ENCODE measurements around the gene HK3.
"Not testable (repeated sequence)": the region's sequence is repeated elsewhere in the genome, so short reads cannot be mapped to it uniquely, and the experiment has no call there.

The HK3 gene

DNA sequence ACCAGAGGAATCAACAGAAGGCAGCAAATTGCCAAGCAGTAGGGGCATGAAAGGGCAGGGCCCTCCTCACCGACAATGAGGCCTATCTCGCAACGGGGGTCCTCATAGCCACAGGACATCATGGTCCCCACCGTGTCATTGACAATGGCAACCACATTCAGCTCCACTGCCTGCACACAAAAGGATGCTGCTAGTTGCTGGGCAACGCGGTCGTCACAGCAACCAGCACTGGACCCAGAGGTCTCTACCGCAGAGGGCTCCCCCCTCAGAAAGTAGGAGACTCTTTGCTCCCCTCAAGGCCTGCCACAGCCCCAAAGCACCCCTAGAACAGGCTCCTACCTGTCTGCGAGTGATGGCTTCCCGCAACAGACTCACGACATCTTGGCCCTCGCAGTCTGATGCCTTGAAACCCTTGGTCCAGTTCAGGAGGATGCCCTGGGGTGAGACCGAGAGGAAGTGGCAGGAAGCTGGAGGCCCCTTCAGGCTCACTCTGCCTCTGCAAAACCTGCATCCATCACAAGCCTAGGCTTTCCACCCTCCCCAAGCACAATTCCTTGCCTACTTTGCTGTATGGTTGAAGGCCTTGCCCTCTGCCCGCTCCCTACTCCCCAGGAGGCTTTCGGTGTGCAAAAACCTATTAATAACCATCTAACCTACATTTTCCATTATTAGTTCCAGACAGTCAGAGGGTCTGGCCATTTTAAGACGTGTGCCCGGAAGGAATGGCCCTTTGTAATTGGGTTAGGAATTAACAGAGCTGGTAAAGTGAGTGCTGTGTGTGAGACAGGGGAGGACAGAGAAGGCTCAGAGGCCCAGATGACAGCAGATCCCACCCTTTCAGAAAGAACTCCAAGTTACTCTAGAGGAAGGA, 15.2 kb downstream of the HK3 start:
- DNase-seq (ENCODE audit: low spot score): no peak

DNA sequence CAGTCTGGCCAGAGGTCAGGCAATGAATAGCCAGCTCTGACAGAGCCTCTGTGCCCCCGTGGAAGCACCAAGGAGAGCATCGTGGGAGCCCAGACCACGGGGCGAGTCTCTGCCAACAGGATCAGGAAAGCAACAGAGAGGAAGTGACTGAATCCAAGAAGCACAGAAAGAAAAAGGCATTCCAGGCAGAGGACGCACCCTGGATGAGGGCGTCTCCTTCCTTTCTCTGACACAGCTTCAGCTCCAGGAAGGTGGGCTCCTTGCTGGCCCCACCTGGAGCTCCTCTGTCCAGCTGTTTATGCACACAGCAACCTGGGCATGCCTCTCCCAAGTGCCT, 16.6 kb downstream of the HK3 start:
- DNase-seq (ENCODE audit: low spot score): no peak

- DNase-seq (ENCODE audit: low spot score): no peak
These were observed 17.2 kb downstream of the HK3 start for GRCh38 chr5:176881816-176882566.

DNA sequence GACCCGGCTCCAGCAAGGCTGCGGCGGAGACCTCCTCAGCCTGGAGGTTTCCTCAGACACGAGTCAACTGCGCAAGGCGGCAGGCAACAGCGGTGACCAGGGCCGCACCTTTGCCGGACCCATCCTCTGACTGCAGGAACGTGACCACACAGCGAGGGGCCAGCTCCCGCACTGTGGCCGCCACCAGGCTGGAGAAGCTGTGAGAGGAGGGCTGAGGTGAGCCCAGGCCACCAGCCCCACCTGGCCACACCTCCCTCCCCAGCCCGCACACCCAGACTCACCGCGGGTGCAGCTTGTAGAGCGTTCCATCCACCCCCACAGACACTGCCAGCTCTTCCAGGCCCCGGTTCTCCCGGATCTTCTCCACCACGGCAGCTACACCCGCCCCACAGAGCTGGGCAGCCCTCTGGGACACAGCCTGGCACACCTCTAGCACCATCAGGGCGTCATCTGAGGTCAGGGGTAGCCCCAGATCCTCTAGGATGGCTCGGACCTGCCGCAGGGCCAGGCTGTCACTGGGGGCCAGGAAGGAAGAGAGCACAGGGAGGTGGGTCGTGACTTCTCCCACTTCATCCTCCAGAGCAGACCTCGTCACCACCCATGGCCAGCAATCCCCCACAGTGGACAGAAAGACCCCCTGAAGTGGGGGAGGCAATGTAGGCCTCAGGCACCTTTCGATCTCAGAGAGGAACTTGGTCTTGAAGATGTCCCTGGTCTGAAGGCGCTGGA, 18.0 kb downstream of the HK3 start:
- DNase-seq (ENCODE audit: low spot score): no peak

GRCh38 chr5:176880366-176881020, 18.7 kb downstream of the HK3 start:
- no peak for DNase-seq (ENCODE audit: low spot score)

GRCh38 chr5:176879663-176880361, 19.3 kb downstream of the HK3 start:
- DNase-seq (ENCODE audit: low spot score): no peak

DNA sequence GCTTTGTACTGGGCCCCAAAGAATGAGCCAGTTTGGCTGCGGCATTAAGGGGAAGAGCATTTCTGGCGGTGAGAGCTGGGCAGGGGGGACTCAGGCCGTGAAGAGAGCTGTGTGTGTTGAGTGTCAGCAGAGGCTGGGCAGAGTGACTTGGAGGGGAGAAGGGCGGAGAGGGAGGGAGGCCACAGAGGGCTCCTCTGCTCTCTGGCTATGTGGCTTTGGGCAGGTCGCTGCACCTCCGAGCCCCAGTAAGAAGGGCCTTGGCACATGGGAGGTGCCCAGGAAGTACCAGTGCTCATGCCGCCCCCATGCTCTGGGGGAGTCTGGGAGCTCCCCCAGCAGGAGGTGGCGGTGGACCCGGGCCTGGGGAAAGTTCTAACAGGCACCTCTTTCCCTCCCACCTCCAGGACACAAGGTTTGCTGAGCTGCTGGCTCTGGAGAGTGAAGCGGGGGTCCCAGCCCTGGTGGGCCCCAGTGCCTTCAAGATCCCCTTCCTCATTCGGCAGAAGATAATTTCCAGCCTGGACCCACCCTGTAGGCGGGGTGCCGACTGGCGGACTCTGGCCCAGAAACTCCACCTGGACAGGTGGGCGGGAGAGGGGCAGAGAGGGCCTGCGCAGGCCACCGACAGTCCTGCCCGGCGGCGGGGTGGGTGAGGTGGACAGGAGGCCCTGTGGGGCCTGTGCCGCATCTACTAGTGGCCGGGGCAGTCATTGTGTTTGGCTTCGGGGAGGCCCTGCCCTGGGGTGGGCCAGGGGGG, 20.1 kb downstream of the HK3 start:
- no peak for DNase-seq (ENCODE audit: low spot score)

DNA sequence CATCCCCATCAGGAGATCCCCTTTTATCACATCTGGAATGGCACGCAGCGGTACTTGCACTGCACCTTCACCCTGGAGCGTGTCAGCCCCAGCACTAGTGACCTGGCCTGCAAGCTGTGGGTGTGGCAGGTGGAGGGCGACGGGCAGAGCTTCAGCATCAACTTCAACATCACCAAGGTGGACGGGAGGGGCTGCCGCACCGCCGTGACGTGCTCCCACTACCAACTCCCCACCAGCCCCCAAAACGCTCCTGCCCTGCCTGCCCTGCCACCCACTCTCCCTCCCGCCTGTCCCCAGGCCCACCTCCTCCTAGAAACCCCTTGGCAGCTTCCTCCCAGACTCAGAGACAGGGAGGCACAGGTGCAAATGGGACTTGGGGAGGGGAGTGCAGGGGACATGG, 20.7 kb downstream of the HK3 start:
- no peak for DNase-seq (ENCODE audit: low spot score)

- no peak for DNase-seq (ENCODE audit: low spot score)
These were observed 21.3 kb downstream of the HK3 start for GRCh38 chr5:176877793-176878331.

- no peak for DNase-seq (ENCODE audit: low spot score)
These were observed 22.4 kb downstream of the HK3 start for GRCh38 chr5:176876506-176877431.

DNA sequence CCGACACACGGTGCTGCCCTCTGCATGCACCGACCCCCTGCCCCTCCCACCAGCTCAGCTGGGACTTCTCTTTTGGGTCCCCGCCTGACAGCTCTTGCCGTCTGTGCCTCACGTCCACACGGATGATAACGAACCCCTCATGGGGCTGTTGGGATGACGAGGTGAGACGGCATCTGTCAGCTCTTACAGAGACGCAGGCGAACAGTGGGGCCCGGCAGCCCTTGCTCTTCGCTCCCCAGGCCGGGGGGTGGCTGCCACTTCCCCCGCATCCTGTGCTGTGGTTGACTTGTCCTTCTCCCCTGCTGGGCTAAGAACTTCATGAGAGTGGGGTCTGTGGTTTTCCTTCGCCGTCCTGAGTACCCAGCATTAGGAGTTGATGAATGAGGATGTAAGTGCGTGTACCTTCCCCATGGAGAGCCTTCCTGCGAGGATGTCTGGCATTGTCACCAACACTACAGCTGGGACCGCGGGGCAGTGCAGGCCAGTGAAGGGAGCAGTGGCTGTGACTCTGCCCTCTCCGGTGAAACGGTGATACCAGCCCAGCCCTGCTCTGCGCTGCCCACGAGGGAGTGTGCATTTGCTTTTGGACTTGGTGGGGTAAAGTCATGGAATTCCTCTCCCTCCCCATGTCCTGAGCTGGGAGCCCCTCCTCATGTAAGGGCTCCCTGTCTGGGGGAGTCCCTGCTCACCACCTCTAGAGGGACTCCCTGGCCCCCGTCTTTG, 23.2 kb downstream of the HK3 start:
- DNase-seq (ENCODE audit: low spot score): no peak

GRCh38 chr5:176875014-176875550, 24.1 kb downstream of the HK3 start:
- no peak for DNase-seq (ENCODE audit: low spot score)

DNA sequence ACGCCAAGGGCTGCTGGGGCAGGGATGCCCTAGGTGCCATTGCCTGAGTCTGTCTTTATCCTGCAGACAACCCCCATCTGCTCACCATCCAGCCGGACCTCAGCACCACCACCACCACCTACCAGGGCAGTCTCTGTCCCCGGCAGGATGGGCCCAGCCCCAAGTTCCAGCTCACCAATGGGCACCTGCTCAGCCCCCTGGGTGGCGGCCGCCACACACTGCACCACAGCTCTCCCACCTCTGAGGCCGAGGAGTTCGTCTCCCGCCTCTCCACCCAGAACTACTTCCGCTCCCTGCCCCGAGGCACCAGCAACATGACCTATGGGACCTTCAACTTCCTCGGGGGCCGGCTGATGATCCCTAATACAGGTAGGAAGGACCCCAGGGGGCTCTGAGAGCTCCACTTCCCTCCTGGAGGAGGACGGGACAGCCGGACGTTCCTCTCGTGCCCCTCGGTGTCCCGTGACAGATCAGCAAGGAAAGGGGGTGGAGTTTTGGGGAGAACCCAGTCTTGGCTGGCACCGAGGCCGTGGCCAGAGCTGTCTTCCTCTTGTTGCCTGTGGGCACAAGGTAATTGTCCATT, 24.9 kb downstream of the HK3 start:
- no peak for DNase-seq (ENCODE audit: low spot score)

DNA sequence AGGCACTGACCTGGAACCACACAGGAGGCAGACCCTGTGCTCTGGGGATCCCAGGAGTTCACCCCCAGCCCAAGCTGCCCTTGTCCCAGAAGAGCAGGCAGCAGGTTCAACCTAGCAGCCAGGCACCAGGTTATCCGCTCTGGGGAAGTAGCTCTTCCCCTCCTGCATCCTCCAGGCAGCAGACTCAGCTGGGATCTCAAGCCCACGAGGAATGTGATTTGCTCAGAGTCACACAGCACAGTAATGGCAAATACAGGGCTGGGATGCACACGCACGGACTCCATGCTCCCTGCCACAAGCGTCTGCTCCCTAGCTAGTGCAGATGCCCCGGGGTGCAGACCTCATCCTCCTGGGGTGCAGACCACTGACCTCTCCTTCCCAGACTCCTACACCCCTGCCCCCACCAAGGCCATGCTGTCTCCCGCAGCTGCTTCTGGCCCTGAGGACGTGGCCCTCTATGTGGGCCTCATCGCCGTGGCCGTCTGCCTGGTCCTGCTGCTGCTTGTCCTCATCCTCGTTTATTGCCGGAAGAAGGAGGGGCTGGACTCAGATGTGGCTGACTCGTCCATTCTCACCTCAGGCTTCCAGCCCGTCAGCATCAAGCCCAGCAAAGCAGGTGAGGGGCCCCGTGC, 25.5 kb downstream of the HK3 start:
- no peak for DNase-seq (ENCODE audit: low spot score)

GRCh38 chr5:176873011-176873410, 26.1 kb downstream of the HK3 start:
- DNase-seq (ENCODE audit: low spot score): not testable (repeated sequence)

GRCh38 chr5:176872586-176872985, 26.6 kb downstream of the HK3 start:
- DNase-seq (ENCODE audit: low spot score): not testable (repeated sequence)

GRCh38 chr5:176870644-176871043, 28.5 kb downstream of the HK3 start:
- DNase-seq (ENCODE audit: low spot score): not testable (repeated sequence)

All from kidney capillary endothelial cell (primary cell).